HG03175 (cell line): Measurements from ENCODE around the gene MACO1.
"Not testable (repeated sequence)": the region's sequence is repeated elsewhere in the genome, so short reads cannot be mapped to it uniquely, and the experiment has no call there.

Experiments used
- ATAC-seq: cut with Tn5 transposase; IDR thresholded peaks from one replicate; pipeline ENCODE4 v1.9.1; 2021; ENCODE audit warnings: mild to moderate bottlenecking, moderate library complexity; ENCODE audit not compliant: unreplicated experiment

The MACO1 gene

DNA sequence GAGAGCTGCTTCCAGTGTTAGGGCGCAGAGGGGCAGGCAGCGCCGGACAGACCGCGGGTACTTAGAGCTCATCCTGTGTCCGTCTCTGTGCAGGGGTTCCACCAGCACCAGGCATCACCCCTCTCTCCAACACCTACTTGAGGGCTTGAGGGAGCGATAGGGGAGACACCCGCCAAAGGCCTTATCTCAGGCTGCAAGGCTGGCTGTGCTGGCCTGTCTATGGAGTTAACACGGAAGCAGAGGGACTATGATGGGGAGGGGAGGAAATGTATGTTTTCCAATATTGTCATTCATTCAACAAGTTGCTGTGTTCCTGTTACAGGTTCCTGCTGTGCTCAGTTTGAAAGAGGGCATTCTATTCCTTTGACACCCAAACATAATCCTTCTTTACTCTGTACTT lies 10.0 kb upstream of the MACO1 start, which contains the start of gene RHCE:
TSS of gene RHCE (minus strand) at position 111 of the 400 bp plus-strand sequence. CDS start at position 72, 39 bp downstream.
- not testable (repeated sequence) for ATAC-seq

DNA sequence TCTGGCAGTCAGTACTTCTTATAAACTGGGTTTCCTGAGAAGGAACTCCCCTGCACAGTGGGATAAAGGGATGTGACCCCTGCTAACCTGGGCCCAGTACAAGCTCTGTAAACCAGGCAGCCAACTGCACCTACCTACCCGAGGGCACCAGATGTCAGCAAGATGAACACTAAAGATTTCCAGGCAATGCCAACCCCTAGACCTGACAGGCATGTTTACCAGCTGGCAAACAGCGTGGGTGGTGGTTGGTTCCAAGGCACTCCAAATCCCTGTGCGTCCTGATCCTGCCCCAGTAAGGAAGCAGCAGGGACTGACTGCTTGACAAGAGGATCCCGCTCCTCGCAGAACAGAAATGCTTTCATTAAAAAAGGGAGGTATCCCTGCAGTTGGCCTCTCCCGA lies 7.5 kb upstream of the MACO1 start:
- not testable (repeated sequence) for ATAC-seq

DNA sequence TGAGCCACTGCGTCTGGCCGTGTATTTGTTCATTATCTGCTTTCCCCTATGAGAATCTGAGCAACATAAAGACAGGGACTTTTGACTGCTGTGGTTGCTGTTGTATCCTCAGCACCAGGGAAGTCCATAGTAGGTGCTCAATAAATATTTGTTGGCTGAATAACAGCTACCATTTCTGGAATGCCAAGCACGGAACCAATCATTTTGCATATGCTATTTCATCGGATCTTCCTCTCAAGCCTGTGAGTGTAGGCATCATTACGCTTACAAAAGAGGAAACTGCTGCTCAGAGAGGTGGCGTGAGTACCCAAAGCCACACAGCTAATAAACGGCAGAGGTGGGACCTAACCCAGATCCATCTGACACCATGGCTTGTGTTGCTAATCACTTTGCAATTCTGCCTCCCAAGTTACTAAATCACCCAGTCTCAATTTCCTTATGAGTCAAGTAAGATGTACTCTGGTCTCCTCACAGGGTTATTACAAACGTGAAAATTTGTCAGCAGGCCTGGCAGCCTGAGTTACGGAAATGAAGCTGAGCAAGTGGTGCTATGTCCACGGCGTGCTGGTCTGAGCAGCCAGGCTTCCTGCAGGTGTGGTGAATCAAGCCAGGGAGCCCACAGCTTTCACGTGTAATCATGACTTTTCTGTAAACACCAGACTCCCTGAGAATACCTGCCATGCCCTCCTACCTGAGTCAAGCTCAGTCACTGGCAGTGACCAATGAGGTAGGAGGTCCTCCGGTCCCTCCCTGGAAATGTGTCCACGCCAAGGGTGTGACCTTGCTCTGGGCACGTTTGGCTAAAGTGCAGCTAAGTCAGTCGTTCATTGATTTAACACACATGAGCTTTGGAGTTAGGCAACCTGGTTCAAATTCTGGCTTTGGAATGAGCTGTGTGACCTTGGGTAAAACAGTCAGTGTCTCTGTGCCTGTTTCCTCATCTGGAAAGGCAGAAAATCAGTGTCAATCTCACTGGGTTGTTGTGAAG lies 5.3 kb upstream of the MACO1 start:
- ATAC-seq: no peak

DNA sequence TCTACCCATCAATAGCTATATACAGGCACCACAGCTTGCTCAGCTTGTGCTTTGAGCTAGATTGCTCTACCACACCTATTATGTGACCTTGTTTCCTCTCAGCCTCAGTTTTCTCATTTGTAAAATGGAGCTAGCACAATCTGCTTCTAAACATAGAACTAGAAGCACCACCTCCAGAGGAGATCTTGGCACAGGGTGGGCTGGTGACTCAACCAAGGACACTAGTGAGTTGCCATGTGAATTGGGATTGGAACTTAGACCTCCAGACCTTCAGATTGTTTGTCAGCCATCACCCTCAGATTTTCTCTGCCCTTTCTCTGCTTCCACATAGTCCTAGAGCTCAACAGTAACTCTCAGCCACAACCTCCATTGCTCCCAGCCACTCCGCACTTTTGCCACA lies 3.0 kb upstream of the MACO1 start:
- no peak for ATAC-seq

DNA sequence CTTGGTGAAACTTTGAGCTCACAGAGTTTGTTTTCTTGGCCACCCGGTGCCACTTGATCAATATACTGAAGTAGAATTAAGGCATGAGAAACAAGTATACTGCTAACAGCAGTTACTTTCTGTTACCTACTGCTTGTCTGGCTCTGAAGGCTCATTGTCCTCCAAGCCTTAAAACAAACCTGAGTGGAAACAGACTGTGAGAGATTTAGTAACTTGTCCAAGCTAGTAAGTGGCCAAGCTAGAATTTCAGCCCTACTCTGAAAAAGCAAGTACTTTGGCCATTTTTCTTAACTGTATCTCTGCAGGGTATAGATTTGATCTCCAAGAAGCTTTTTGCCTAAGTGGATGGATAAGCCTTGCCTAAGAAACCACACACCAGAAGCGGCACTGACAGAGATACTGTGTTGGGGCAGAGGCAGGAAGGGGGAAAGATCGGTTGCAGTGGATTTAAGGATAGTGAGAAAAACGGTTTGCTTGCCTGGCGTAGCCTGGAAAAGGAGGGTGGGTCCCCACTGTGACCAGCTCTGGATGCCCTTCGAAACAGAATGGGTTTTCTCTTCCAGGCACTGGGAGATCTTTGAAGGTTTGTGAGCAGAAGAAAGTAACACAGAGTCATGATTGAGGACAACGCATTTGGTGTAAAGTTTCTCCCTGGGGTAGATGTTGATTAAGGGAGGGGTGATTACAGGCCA lies 2.1 kb upstream of the MACO1 start:
- no peak for ATAC-seq

DNA sequence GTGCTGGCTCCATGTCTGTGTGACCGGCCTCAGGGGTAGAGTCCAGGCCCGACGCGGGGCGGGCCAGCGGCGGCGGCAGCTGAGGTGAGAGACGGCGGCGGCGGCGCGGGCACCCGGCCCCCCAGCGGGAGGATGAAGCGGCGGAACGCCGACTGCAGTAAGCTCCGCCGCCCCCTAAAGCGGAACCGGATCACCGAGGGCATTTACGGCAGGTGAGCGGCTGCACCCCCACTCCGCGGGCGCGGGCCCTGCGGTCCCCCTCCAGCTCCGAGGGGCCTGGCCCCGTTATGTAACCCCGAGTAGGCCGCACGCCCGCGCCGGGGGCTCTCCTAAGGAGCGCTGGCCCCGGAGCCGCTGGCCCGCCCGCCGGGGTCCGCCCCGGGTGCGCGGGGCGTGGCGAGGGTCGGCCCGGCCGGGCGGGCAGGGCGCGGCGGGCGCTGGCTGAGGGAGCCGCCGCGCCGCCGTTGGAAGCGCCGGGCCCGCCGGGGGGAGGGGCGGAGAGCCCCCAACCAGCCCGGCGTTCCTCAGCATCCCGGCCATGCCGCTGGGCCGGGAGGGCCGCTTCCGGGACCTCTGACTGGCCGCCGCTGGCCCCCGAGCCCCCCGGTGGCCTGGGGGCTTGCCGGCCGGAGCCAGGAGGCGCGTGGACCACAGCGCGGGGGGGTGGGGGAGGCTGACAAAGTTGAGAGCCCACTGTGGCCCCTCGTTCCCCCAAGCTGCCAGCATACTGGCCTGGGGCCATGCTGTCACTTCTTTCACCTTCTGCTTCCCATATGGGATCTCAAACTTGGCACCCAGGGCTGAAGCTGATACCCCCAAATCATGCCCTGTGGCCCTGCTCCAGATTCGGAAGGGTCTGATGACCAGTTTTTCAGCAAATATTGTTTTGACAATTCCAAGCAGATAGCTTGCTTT lies 527 bp downstream of the MACO1 start:
- peak; percentile 28 for ATAC-seq

DNA sequence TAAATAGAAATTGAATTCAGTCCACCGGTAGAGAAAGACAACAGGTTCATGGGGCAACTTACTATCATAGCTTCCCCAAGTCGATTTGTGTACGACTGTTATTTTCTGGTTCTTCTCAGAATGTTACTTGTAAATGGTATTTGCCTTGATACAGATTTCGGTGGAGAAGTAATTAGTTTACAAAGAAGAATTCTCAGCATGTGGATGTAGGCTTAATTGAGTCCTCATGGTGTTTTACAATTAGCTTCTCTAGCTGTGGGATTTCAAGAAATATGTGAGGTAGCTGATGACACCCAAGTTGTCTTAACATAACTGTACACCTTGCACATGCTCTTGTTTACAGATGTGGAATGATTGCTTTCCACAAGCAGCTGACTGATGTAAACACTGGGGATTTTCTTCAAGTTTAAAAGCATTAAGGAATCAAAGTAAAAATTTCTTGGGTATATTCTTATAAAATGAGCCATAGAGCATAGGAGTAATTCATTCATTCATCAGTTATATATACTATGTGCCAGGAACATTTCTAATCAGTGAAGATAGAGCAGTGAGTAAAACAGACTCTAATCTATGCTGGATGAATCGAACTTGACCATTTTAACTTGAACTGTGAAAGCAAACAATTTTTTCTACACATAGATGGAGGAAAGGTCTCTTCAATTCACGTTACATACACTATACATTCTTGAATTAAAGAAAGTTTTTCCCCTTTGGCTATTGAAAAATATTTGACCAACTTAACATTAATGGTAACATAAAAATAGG lies 1.4 kb downstream of the MACO1 start:
- ATAC-seq: no peak

DNA sequence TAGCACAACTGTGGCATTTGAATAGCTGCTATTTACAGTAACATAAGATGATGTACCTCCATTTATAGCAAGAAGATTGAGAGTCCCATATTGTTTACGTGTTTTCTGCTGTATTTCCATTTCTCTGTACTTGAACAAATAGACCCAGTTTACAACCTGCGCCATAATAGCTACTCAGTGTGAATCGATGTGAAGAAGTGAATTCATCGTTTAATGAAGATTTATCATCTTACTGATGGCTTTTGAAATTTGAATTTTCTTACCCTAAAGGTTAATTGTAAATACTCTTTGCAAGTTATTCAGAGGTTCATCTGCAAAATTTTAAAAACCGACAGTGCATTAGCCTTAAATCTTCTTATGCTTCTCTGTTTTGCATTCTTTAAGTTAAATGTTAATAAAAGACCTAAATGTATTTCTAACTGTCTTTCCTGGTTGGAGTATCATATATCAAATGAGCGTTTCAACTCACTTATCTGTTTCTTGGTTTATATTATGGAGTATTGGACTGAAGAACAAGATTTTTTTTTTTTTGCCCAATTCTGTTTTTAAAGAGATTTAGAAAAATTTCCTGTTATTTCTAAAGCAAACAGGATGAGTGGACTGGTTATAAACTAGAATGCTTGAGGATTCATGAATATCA lies 2.2 kb downstream of the MACO1 start:
- ATAC-seq: no peak

DNA sequence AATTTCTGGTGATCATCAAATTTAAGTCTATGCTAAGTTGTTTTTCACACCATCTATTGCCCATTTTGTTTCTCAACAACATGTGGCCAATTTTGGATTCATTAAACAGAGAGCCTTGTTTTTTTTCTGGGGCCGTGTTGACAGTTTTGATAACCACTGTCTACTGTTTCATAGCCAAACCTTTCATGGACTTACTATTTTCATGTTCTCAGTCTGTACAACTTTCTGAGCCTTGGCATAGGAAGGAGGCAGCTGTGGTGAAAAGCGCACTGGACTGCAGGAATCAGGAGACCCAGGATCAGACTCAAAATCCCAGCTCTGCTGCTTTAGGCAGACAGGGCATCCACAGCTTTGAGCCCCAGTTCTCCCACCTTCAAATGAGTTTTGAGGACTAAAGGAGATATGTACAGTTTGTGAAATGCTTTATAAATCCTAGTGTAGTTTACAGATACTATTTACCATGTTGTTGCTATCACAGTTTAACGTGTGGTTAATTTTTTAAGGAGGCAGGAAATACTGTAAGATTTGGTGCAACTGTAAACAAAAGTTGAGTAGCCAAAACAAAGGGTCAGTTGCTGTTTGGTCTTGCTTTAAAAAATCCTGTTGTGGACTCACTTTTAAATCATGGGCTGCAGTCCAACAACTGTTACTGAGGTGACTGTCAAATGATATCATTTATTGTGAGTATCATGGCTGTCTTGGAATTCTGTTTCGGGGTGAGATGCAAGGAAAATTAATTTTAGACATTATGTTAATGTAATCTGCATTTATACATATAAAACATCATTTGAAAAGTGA lies 2.9 kb downstream of the MACO1 start:
- ATAC-seq: no peak

DNA sequence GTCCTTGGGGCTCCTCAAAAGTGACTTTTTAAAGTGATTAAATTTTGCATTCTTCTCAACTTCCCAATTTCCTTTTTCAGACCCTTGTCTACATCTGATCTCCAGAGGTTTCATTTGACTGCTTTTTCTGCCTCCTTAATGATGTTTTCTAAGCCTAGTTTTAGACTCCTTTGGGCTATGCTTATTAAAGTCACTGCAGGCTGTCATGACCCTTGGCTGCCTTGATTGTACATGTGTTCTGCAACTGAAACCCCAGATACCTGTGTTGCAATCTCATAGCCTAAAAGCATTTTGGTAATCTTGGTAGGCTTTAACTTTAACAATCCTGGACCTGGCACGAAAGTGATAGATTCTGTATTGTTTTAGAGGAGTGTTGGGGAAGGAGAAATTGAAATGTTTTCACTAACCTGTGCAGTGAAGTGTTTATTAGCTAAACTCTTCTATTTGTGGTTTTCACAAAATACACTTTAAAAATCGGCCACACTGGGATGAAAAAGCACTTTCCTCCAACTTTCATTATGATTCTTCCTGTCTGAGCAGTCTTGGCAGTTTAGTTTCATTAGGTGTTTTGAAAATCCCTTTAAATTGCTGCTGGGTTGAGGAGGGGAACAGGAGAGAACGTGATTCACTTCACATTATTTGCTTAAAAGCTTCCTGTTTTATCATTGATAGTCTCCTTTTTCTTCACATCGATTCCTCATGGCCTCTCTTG lies 4.9 kb downstream of the MACO1 start:
- no peak for ATAC-seq

DNA sequence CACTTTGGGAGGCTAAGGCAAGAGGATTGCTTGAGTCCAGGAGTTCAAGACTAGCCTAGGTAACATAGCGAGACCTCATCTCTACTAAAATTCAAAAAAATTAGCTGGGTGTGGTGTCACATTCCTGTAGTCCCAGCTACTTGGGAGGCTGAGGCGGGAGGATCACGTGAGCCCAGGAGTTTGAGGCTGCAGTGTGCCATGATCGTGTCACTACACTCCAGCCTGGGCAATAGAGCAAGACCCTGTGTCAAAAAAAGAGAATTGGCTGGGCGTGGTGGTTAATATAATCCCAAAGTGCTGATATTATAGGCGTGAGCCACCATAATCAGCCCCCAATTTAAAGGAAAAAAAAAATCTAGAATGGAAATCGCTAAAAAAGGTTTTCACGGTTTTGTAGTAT lies 7.0 kb downstream of the MACO1 start:
- no peak for ATAC-seq

DNA sequence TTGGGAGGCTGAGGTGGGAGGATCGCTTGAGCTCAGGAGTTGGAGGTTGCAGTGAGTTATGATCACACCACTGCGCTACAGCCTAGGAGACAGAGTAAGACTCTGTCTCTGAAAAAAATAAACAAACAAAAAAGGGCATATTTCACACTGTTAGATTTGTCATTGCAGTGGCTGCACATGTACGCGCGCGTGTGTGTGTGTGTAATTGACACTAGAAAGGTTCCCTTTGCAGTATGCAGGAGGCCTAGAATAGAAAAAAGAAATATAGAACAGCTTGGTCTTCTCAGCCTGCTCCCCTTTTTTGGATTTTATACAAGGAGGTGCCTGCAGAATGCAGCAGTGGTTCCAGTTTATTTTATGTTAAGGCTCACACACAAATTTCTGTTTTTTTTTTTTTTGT lies 8.6 kb downstream of the MACO1 start:
- no peak for ATAC-seq

DNA sequence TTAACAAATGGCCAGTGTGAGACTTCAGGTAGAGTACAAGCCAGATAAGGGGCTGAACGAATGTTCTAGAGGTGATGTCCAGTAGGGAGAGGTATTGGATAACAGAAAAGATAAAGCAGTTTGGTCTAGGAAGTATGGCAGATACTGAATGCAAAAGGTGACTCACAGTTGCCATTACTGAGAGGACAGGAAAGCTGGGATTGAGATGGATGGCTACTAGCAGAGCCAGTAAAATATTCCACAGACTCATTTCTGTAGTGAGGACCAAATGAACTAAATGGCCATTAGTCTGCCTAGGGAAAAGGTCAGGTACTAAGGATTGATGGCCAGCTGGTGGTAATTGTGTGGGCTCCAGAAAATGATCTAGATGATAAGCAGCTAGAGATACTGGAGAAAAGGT lies 11.5 kb downstream of the MACO1 start:
- ATAC-seq: no peak

DNA sequence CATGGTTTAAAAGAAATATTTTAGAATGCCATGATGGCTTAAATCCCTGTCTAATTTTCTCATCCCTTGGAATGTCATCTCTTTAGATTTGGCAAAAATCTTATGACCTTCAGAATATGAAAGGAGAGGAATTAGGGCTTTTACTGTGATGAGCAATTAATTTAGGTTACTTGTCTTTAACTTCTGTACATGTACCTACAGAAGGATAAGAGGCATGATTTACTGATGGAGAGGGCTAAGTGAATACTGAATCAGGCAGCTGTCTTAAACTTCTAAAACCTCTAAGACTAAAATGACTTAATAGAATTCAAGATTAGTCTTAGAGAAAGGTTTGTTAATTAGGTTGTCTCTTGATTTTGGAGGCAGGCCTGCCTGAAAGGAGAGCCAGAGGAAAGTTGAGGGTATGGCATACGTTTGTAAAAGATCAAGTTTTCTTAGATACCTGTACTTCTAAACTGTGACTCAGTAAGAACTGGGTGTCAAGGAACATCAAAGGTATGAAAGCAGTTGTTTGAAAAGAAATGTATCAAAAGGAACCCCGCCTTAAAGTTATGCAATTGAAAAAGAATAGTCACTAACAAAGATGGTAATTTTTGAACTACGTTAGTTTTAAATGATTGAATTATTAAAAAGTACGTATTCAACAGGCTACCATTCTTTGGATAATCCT lies 12.5 kb downstream of the MACO1 start:
- no peak for ATAC-seq

DNA sequence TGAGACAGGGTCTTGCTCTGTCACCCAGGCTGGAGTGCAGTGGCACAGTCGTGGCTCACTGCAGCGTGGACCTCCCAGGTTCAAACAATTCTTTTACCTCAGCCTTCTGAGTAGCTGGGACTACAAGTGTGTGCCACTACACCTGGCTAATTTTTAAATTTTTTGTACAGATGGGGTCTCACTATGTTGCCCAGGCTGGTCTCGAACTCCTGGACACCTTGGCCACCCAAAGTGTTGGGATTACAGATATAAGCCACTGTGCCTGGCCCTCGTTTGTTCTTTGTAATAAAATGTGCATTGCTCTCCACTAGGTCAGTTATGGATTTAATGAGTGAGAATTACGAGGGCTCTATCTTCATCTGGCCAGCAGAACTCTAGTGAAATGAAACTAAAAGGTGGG lies 13.9 kb downstream of the MACO1 start:
- ATAC-seq: not testable (repeated sequence)

DNA sequence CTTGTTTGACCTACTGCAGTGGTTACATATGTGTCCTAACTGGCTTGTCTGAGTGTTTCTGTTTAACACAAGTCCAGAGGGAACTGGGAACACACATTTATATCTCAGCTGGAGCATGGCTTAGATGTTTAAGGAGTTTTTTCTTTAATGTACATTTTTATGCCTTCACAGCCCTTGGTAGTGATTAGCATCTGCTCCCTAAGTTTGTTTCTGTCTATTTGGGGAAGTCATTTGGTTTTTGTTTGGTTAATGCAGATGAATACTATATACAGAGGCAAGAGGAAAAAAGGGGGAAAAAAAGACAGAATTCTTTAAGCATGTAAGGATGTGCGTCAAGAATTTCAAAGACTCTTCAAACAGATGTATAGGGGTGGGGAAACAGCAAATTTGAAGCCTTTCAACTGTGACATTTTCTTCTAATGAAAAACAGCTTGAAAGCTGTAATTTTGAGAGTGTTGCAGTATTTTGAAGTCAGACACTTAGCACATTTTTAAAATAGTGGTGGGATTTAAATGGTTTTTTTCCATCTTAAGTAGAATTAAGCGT lies 15.4 kb downstream of the MACO1 start:
- ATAC-seq: no peak

DNA sequence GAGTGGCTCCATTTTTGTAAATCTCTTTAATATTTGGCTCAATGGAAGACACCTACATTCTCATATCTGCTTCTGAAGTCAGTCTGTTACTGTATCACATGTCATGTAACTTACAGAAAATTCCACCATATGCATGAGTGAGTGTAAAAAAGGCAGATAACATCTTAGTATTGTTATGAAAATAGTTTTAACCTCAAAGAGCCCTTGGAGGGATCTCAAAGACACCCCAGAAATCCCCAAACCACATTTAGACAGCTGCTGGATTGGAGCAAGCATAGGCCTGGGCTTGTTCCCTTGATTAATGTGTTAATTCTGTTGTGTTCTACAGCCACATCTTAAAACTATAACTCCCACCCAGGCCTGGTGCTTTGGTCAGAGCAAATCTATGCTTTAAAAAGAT lies 16.9 kb downstream of the MACO1 start:
- no peak for ATAC-seq
